Activated naive CD8-positive, alpha-beta T cell treated with anti-CD3 and anti-CD28 coated beads, Interleukin-2, amount 50 U/mL, for 24 hours (primary cell): ENCODE results near the gene RBPJ.

Source experiments
- ATAC-seq: fragments of 150-1000 bp; cut with Tn5 transposase; one replicate; pipeline ENCODE4 v1.10.0; 2021
- DNase-seq: peaks from one replicate; pipeline ENCODE4 v3.0.0; 2021
- H3K27ac Mint-ChIP-seq: one replicate; pipeline ENCODE4 v1.8.0; 2021; ENCODE audit warnings: mild to moderate bottlenecking, mixed read lengths
- H3K27me3 Mint-ChIP-seq: one replicate; pipeline ENCODE4 v1.8.0; 2021; ENCODE audit warnings: mixed read lengths
- H3K36me3 Mint-ChIP-seq: one replicate; pipeline ENCODE4 v1.8.0; 2021; ENCODE audit warnings: low read depth, mixed read lengths
- H3K4me1 Mint-ChIP-seq: one replicate; pipeline ENCODE4 v1.8.0; 2021; ENCODE audit warnings: mixed read lengths
- H3K4me3 Mint-ChIP-seq: one replicate; pipeline ENCODE4 v1.8.0; 2021; ENCODE audit warnings: mild to moderate bottlenecking, moderate library complexity, mixed read lengths
- H3K9me3 Mint-ChIP-seq: one replicate; pipeline ENCODE4 v1.8.0; 2021; ENCODE audit warnings: mixed read lengths

RBPJ gene

DNA sequence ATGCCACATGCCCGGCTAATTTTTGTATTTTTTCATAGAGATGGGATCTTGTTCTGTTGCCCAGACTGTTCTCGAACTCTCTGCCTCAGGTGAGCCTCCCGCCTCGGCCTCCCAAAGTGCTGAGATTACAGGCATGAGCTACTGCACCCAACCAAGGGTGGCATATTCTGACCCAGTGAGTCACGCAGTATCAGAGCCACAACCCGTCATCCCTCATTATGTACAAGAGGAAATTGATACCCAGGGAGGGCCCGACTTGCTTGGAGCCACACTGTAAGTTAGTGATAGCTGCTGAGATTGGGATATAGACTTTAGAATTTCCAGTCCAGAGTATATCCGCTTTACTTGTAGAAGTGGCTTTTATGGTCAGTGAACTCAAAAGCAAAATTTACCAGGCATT, 154.9 kb downstream of the RBPJ start:
- H3K4me3 Mint-ChIP-seq: no peak overlapping the region
- no peaks in the 10 kb centered on the region for H3K4me1 Mint-ChIP-seq

GRCh38 chr4:26476545-26476944, 155.7 kb downstream of the RBPJ start:
- H3K27me3 Mint-ChIP-seq: peaks cover 2% of the 10 kb centered on the region
- DNase-seq: no peak
- H3K36me3 Mint-ChIP-seq: no peaks in the 10 kb centered on the region
- no peaks in the 10 kb centered on the region for H3K4me1 Mint-ChIP-seq
- H3K4me3 Mint-ChIP-seq: no peak overlapping the region
- no peak for ATAC-seq
- H3K27ac Mint-ChIP-seq: no peak overlapping the region
- no peaks in the 10 kb centered on the region for H3K9me3 Mint-ChIP-seq

More for the DNA sequence above, 154.9 kb downstream of the RBPJ start:
- ATAC-seq (no peak), DNase-seq (no peak)
- Mint-ChIP-seq H3K9me3 (no peaks in the 10 kb centered on the region), H3K36me3 (no peaks in the 10 kb centered on the region), H3K27me3 (peaks cover 3% of the 10 kb centered on the region), H3K27ac (no peak overlapping the region)

- no peaks in the 10 kb centered on the region for H3K4me1 Mint-ChIP-seq
- no peaks in the 10 kb centered on the region for H3K9me3 Mint-ChIP-seq
- H3K27ac Mint-ChIP-seq: no peak overlapping the region
- no peaks in the 10 kb centered on the region for H3K36me3 Mint-ChIP-seq
- no peak overlapping the region for H3K4me3 Mint-ChIP-seq
- no peak for DNase-seq
- peaks cover 2% of the 10 kb centered on the region for H3K27me3 Mint-ChIP-seq
- ATAC-seq: no peak
These were observed 157.5 kb downstream of the RBPJ start for GRCh38 chr4:26478330-26478729.

- H3K36me3 Mint-ChIP-seq: no peaks in the 10 kb centered on the region
- no peaks in the 10 kb centered on the region for H3K9me3 Mint-ChIP-seq
- H3K27ac Mint-ChIP-seq: no peak overlapping the region
- peaks cover 3% of the 10 kb centered on the region for H3K27me3 Mint-ChIP-seq
- ATAC-seq (no peak), DNase-seq (no peak)
- H3K4me3 Mint-ChIP-seq: no peak overlapping the region
- H3K4me1 Mint-ChIP-seq: no peaks in the 10 kb centered on the region
These were observed 162.0 kb downstream of the RBPJ start for GRCh38 chr4:26482508-26483462.

- Mint-ChIP-seq H3K4me1 (no peaks in the 10 kb centered on the region), H3K4me3 (no peak overlapping the region), H3K9me3 (no peaks in the 10 kb centered on the region), H3K36me3 (no peaks in the 10 kb centered on the region), H3K27ac (no peak overlapping the region), H3K27me3 (peaks cover 8% of the 10 kb centered on the region)
- no peak for DNase-seq
- ATAC-seq: no peak
These were observed 163.3 kb downstream of the RBPJ start for GRCh38 chr4:26484032-26484515.

DNA sequence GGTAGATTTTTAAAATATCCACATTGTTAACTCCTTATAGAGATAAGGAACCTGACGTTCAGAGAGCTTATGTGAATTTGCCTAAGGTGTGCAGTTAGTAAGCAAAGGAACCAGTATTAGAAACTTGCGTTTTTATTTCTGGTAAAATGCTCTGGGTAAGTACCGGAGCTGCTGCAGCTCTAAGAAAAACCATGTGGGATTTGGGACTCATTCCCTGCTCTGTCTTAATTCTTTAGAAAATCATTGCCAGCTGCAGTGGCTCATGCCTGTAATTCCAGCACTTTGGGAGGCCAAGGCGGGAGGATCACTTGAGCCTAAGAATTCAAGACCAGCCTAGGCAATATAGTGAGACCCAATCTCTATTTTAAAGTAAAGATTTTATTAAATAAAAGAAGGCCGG, 163.7 kb downstream of the RBPJ start:
- DNase-seq: no peak
- no peak overlapping the region for H3K27ac Mint-ChIP-seq
- no peaks in the 10 kb centered on the region for H3K36me3 Mint-ChIP-seq
- no peaks in the 10 kb centered on the region for H3K4me1 Mint-ChIP-seq
- peaks cover 11% of the 10 kb centered on the region for H3K27me3 Mint-ChIP-seq
- no peak for ATAC-seq
- no peak overlapping the region for H3K4me3 Mint-ChIP-seq
- H3K9me3 Mint-ChIP-seq: no peaks in the 10 kb centered on the region
